Measurements from ENCODE around the gene FBLIM1. TPM values are rescaled to one million over a fixed set of nuclear protein-coding genes. Genes with fewer than 3 reads are reported as not detected.
"Not testable (repeated sequence)": the region's sequence is repeated elsewhere in the genome, so short reads cannot be mapped to it uniquely, and the experiment has no call there.

FBLIM1 gene
- total RNA-seq, 1 experiment from 2014 or later = 156 TPM

DNA sequence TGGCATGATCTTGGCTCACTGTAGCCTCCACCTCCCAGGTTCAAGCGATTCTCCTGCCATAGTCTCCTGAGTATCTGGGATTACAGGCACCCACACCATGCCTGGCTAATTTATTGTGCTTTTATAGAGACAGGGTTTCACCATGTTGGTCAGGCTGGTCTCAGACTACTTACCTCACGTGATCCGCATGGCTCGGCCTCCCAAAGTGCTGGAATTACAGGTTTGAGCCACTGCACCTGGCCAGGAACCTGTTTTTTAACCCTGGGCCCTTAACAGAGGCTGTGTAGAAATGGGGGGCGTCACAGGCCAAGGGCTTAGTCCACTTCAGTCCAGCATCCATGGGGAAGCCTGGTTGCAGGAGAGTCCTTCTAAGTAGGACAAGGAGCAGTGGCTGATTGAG, 9.3 kb downstream of the FBLIM1 start:
- no peak for DNase-seq (ENCODE audit: low read depth)

DNA sequence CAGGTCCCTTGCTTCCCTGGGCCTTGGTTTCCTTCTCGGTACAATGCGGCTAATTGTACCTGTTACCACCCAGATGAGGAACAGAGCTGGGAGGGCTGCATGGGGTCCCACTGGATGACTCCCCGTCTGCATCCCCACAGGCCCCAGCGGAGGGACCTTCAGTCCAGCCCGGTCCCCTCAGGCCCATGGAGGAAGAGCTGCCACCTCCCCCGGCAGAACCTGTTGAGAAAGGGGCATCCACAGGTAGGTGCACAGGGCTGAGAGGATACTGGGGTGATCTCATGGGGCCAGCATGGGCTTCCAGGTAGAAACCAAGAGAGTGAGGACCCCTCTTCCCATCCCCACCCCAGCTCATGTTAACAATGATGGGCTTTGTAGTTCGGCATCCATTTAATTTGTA, 9.8 kb downstream of the FBLIM1 start:
- no peak for DNase-seq (ENCODE audit: low read depth)

- no peak for DNase-seq (ENCODE audit: low read depth)
Measured at GRCh38 chr1:15770313-15770962, 11.8 kb downstream of the FBLIM1 start.

DNA sequence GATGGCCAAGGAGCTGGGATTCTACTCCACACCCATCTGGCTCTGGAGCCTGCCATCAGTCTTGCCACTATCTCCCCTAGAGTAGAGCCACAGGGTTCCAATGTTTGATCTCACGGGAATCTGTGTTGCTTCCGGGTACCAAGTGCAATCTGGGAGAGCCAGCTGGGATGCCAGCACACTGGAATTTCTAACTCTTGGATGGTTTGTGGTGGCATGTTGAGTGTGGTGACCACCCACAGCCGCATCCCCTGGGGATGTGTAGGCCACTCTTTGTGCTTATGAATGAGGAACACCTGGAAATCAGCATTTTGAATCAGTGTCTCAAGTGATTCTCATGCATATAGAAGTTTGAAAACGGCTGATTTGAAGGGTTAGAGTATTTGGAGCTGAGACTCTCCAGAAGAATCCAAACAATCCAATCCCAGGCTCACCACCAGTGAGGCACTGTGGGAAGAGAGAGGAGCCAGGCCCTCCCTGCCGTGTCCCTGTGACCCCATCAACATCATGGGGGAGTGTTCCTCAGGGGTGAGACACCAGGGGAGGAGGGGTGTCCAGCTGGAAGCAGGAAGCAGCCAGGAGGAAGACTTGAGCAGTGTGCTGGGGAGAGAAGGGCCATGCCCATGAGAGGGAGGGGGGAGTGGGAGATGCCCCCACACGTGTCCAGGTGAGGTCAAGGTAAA, 13.4 kb downstream of the FBLIM1 start:
- no peak for DNase-seq (ENCODE audit: low read depth)

GRCh38 chr1:15775706-15776105, 17.1 kb downstream of the FBLIM1 start:
- no peak for DNase-seq (ENCODE audit: low read depth)

GRCh38 chr1:15777909-15778707, 19.5 kb downstream of the FBLIM1 start:
- no peak for DNase-seq (ENCODE audit: low read depth)

DNA sequence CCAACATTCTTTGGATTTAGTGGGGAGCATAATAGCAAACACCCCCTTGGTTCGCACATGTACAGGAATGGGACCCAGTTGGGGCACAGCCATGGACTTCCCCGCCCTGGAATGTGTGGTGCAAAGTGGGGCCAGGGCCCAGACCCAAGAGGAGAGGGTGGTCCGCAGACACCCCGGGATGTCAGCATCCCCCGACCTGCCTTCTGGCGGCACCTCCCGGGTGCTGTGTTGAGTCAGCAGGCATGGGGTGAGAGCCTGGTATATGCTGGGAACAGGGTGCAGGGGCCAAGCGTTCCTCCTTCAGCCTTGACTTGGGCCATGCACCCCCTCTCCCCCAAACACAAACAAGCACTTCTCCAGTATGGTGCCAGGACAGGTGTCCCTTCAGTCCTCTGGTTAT, 27.1 kb downstream of the FBLIM1 start:
- DNase-seq (ENCODE audit: low read depth) = no peak

- peak; percentile 74 for DNase-seq (ENCODE audit: low read depth)
Measured at GRCh38 chr1:15786581-15786980, 28.0 kb downstream of the FBLIM1 start.

GRCh38 chr1:15788624-15789301, 30.2 kb downstream of the FBLIM1 start:
- peak; percentile 87 for DNase-seq (ENCODE audit: low read depth)

- no peak for DNase-seq (ENCODE audit: low read depth)
Measured at GRCh38 chr1:15796086-15796462, 37.5 kb downstream of the FBLIM1 start.

DNA sequence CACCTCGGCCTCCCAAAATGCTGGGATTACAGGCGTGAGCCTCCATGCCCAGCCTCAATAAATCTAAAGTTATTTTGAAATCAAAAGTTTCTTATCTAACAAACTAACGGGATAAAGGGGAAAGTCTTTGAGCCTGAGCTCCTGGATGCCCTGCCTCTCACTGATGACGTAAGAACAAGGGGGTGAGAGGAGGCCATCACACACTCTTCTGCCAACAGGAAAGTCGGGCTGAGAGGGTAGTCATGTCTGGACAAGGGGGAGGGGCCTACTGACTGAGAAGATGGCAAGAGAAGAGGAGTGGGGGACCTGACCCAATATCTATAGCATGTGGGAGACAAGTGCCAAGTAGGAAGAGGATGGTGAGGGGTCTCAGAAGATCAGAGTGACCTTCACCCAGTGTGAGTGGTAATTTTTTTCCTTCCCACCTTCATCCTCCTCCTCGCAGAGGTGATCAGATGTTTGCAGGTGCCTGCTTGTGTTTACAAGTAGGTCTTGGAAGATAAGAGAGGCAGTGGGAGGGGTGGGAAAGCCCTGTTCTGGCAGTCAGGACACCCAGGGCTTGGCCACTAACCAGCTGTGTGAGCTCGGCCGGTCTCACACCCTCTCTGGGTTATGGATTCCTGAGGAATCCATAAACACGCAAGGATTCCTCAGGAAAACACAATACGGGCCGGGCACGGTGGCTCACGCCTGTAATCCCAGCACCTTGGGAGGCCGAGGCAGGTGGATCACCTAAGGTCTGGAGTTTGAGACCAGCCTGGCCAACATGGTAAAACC, 39.2 kb downstream of the FBLIM1 start:
- peak; percentile 75 for DNase-seq (ENCODE audit: low read depth)

GRCh38 chr1:15799004-15799867, 40.6 kb downstream of the FBLIM1 start:
- peak; percentile 99 for DNase-seq (ENCODE audit: low read depth)

GRCh38 chr1:15799928-15800835, 41.6 kb downstream of the FBLIM1 start:
- DNase-seq (ENCODE audit: low read depth) = peak; percentile 96

DNA sequence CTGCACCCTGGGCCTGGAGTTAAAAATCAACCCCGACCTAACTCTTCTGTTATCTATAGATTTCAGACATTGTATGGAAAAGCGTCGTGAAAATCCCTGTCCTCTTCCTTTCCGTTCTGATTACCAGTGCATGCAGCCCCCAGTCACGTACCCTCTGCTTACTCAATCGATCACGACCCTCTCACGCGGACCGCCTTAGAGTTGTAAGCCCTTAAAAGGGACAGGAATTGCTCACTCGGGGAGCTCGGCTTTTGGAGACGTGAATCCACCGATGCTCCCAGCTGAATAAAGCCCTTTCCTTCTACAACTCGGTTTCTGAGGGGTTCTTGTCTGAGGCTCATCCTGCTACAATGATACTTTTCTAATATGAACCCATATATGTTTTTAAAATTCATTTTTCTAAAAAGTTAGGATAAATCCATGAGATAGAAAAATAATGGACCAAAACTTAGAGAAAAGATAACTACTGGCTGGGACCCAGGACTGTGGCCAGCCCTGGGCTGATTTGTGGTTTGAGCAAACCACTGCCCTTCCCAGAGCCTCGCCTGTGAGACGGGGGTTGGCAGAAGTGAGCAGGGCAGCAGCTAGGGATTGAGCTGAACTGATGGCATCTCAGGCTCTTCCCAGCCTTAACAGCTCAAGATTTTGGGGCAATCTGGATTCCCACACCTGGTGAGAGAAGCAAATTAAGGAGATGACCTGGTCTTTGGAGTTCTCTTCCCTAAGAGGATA, 43.8 kb downstream of the FBLIM1 start:
- DNase-seq (ENCODE audit: low read depth) = peak; percentile 82

- DNase-seq (ENCODE audit: low read depth) = peak; percentile 45
Measured at GRCh38 chr1:15803380-15803779, 44.8 kb downstream of the FBLIM1 start.

DNA sequence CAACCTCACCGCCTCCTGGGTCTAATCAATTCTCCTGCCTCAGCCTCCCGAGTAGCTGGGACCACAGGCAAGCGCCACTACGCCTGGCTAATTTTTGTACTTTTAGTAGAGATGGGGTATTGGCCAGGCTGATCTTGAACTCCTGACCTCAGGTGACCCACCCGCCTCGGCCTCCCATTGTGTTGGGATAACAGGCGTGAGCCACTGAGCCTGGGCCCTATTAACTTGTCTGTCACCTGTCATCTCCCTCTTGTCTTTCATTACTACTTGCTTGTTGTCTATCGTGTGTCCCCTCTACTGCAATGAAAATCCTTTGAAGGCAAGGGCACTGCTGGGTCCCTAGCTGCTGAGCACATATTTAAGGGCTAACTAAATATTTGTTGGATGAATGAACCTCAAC, 45.5 kb downstream of the FBLIM1 start:
- DNase-seq (ENCODE audit: low read depth) = no peak

DNA sequence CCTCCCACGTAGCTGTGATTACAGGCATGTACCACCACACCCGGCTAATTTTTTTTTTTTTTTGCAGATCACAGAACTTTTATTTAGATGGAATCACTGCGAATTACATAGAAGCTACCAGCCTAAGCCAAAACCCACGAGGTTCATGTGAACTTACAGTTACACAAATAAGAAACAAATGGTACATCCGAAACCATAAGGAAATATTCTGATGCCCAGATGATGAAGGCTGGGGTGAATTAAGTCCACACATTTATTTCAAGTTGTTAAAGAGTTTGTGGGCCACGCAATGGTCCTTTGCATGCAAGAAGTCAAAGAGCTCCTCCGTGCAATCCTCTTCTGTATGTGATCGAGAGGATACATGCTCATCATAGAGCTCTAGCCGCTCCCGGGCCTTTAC, 48.5 kb downstream of the FBLIM1 start:
- DNase-seq (ENCODE audit: low read depth) = no peak

DNA sequence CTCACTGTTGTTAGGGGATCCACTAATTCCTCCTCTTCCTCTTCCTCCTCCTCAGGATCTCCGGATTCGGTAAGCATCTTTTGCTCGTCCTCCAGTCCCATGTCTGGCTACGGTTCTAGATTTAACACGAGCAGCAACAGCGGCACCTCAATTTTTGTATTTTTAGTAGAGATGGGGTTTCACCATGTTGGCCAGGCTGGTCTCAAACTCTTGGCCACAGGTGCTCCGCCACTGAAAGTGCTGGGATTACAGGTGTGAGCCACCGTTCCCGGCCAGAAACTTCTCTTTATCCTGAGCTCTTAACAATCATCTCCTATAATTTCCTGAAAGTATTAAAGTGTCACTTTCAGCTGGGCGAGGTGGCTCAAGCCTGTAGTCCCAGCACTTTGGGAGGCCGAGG, 49.0 kb downstream of the FBLIM1 start, which contains the start of gene UQCRHL:
Gene UQCRHL, minus strand, starts transcription at position 101 of the 400 bp plus-strand sequence. Its CDS starts 0 bp downstream, at position 101.
- not testable (repeated sequence) for DNase-seq (ENCODE audit: low read depth)

DNA sequence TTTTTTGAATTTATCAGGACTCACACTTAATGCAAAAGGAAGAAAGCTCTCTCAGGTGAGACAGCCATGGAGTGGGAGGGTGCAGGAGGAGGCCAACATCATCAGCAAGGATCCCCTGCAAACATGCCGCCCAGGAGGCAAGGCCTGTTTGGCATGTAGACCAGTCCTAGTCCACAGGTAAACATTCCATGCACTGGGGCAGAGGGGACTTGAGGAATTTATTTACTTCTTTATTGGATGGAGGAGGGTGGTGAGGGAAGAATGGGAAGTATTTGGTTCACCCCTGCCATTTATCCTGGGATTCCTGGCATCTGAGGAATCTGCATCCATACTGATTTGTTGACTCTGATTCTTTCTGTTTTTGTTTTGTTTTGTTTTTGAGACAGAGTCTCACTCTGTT, 50.4 kb downstream of the FBLIM1 start:
- no peak for DNase-seq (ENCODE audit: low read depth)

Measured in M059J (cell line).